Measurements from ENCODE around the gene GPR4.
A peak's percentile ranks its signal among the peaks of the same experiment; 100 is the strongest.
"Not testable (repeated sequence)": the region's sequence is repeated elsewhere in the genome, so short reads cannot be mapped to it uniquely, and the experiment has no call there.

The GPR4 gene

DNA sequence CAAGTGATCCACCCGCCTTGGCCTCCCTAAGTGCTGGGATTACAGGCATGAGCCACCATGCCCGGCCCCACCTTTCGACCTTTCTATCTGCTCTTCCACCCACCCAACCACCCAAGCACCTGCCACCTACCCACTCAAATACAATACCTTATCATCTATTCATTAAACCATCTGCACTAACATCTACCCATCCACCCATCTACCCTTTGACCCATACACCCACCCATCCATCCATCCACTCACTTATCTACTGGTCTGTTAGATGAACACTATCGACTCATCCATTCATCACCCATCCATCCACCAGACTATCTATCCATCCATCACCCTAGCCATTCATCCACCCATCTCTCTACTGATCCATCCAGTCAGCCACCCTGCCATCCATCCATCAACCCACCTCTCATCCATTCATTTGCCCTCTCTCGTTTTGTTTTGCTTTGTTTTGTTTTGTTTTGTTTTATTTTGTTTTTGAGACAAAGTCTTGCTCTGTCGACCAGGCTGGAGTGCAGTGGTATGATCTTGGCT is 20.0 kb upstream of the GPR4 start:
- DNase-seq (ENCODE audit: low read depth), result no peak

DNA sequence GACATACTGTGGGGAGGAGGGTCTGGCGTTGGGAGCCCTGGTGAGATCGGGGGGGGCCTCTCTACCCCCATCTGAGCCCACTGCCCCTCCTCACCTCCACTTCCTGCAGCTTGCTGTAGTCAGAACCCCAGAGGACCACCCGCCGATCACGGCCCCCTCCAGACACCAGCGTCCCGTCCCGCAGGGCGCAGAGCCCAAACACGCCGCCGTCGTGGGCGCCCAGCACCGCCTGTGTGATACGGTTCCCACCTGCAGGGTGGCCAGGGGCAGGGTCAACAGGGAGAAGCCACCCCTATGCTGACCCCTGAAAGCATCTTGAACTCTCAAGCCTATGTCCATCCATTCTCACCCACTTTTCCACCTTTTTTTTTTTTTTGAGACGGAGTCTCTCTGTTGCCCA is 19.4 kb upstream of the GPR4 start:
- no peak for DNase-seq (ENCODE audit: low read depth)

DNA sequence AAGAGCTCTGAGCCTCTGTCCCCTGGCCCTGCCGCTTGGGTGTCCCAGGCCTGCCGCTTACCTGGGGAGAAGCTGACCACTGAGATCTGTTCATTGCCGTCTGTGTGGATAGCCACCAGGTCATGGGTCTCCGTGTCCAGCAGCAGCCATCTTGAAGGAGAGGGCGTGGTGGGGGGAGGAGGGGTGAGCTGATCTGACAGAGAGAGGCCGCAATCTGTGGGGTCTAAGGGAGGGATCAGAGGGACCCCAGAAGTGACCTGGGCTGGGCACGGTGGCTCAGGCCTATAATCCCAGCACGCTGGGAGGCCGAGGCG is 14.6 kb upstream of the GPR4 start:
- DNase-seq (ENCODE audit: low read depth), result no peak

DNA sequence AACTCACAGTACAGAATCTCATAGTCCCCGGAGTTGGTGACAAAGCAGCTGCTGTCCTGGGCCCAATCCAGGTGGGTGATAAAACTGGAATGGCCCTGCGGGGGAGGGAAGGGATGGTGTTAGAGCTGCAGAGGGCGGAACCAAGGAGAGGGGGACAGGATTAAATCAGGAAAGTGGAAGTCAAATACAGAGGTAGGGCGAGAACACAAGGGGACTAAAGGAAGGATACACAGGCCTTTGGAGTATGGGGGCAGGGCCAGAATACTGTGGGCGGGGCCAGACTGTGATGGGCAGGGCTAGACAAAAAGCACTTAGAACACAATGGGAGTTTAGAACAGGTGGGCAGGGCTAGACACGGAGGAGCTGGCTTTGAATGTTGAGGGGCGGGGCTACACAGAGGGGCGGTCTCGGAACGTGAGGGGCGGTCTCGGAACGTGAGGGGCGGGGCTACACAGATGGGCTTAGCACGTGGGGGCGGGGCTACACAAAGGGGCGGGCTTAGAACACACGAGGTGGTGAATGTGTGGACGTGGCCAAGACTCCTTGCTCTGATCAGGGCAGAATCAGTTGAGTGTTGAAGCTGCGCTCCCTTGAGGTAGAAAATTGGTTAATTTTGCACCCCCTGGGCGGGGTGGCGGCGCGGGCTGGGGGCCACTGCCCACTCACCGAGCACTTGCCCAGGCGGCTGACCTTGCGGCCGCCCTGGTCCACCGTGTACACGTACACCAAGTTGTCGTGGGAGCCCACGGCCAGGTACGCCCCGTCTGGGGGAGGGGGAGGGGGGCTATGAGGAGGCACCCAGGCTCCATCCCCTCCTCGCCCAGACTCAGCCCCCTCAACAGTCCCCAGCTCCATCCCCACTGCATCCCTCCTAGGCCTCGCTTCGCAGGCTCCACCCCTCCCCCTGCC is 14.0 kb upstream of the GPR4 start:
- peak; percentile 40 for DNase-seq (ENCODE audit: low read depth)

DNA sequence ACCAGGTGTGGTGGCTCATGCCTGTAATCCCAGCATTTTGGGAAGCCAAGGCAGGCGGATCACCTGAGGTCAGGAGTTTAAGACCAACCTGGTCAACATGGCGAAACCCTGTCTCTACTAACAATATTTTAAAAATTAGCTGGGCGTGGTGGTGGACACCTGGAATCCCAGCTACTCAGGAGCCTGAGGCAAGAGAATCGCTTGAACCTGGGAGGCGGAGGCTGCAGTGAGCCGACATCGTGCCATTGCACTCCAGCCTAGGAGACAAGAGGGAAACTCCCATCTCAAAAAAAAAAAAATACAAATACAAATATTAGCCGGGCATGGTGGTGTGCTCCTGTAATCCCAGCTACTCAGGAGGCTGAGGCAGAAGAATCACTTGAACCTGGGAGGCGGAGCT is 13.0 kb upstream of the GPR4 start:
- not testable (repeated sequence) for DNase-seq (ENCODE audit: low read depth)

DNA sequence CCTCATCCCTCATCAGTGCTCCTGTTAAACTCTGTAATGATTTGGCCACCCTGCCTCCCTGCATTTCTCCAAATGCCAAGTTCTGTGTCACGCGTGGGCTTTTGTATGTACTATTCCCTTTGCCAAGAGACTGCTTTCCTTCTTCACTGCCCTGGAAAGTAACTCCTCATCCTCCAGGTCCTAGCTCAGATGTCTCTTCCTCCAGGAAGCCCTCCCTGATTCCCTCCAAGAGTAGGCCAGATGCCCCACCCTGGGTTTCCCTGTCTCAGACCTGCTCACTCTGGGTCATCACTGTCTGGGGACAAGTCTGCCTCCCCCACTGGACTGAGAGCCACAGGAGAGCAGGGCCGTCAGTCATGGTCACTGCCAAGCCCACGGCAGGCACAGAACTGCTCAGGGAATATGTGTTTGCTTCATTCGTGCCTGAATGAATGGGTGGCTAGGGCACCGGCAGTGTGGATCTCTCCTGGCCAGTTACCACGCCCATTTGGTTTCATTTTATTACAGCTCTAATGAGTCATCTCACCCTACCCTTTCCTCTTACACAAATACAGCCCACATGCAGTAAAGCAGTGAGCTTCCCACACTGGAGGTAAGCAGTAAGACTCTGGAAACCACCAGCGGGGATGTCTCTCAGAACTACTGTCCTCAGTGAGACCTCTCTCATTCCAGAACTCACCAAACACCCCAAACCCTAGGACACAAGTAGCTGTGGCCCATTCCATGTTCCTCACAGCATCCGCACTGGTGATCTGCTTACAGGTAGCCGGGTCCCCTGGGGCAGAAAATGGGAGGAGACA is 12.1 kb upstream of the GPR4 start:
- no peak for DNase-seq (ENCODE audit: low read depth)

DNA sequence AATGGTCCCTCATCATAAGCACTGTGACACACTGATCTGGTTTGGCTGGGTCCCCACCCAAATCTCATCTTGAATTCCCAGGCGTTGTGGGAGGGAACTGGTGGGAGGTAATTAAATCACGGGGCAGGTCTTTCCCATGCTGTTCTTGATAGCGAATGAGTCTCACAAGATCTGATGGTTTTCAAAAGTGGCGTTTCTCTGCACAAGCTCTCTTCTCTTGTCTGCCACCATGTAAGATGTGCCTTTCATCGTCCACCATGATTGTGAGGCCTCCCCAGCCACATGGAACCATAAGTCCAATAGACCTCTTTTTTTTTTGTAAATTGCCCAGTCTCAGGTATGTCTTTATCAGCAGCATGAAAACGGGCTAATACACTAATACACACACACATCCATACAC is 6.9 kb upstream of the GPR4 start:
- DNase-seq (ENCODE audit: low read depth), result no peak

DNA sequence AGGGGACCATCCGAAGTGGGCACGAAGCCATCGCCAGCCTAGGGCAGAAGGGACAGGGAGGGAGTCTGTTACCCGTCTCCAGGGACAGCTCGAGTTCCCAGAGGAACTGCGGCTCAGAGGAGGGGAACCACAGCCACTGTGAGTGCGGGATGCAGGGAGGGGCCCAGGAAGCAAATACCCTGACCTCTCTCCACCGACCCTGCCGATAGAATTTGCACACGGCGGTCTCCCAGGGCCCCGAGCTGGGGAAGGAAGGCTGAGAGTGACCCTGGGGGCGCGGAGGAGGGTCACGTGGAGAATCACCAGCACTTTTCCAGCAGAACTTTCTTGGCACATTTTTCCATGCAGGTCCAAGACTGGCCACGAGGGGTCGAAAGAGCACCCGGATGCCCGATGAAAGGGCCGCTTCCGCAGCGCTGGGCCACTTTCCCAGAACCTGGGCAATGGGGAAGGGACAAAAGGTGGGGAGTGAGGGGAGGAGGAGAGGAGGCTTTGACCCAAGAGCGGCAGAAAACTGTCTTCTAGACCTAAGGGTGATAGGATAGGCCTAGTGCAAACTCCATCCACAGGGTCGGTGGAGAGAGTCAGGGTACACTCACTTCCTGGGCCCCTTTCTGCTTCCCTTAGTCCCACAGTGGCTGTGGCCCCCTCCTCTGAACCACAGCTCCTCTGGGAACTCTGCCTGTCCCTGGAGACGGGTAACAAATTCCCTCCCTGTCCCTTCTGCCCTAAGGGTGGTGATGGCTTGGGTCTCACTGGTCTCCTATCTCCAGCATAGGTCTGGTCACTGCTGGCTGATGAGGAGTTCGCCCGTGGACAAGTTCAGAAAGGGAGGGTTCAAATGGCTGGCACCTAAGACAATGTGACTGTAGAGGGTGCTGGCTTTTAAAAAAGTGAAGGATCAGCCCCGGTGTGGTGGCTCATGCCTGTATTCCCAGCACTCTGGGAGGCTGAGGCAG is 5.3 kb upstream of the GPR4 start:
- peak; percentile 23 for DNase-seq (ENCODE audit: low read depth)

DNA sequence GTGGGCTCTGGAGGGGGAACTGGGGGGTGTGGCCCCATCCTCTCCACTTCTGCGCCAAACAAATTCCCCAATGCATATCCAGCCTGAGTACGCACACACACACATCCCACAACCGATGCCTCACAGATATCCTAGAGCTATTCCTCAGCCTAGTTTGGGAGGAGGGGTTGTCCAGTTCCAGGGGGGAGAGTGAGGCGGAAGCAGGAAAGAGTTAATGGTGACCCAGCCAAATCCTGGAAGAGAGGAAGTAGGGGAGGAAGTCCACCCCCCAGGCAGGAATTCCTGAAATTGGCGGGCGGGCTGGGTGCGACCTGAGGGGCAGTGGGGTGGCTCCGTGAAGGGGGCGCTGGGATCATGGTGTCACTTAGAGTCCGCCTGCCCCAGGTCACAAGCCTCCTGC is 897 bp downstream of the GPR4 start:
- DNase-seq (ENCODE audit: low read depth), result no peak

DNA sequence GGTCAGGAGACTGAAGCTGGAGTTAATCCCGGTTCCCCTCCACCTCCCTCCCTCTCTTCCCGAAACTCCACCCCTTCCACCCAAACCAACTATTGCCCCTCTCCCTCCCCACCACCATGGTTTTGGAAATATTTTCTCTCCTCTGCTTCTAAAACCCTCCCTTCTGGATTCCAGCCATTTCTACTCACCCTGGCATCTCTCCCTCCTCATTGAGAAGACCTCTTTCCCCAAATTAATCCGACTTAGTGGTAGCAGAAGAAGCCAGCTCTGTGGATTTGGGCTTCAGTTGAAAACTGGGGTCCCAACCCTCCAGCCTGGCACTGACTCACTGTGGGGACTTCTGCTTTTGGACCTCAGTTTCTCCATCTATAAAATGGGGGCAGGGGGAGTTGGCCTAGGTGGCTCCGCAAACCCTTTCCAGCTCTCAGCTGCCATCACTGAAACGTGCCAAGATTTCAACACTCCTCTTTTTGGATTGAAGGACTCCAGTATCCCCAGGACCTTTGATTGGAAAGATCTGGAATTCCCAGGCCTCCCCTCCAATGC is 1.6 kb downstream of the GPR4 start:
- DNase-seq (ENCODE audit: low read depth), result no peak

DNA sequence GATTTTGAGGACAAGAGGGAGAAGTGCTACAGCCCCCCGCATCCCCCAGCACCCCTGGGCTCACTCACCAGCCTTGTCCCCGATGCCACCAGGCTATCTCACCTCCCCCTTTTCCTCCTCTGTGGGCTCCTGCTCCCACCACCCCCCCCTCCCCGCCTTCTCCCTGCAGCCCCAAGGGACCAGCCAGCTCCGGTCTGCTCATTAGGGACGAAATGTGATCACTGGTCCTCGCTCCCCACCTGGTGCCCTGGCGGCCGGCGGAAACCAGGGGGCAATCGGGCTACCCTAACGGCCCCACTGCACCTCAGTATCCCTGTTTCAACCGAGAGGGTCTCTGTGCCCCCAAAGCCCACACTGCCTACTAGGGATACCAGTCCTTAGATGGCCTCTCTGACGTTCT is 2.7 kb downstream of the GPR4 start:
- no peak for DNase-seq (ENCODE audit: low read depth)

DNA sequence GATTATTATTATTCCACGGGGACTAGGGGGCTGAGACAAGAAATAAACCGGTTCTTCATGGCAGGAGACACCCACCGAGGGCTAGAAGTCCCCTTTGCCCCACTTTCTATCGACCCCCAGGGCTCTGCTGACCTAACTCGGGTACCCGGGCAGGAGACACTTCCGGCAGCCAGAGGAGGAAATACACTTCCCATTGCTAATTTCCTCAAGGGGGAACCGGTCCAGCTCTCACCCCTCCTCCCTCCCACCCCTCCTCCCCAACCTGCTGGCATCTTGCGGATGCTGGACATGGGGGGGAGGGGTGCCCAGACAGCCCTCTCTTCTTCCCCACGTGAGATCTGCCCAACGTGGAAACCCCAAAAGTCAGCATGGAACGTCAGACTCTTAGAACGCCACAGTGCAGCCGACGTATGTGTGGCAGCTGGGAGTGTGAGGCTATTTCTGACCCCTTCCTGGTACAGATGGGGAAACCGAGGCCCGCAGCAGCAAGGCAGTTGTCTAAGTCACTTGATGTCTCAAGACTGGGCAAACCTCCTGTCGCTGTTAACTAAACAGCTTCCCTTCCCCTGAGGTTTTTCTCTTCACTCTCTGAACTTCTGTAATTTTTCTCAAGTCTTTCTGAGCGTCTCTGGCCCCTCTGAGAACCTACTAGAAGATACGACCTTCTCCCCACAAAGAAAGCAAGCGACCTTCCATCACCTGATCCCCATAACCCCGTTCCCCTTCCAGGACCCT is 3.6 kb downstream of the GPR4 start:
- no peak for DNase-seq (ENCODE audit: low read depth)

DNA sequence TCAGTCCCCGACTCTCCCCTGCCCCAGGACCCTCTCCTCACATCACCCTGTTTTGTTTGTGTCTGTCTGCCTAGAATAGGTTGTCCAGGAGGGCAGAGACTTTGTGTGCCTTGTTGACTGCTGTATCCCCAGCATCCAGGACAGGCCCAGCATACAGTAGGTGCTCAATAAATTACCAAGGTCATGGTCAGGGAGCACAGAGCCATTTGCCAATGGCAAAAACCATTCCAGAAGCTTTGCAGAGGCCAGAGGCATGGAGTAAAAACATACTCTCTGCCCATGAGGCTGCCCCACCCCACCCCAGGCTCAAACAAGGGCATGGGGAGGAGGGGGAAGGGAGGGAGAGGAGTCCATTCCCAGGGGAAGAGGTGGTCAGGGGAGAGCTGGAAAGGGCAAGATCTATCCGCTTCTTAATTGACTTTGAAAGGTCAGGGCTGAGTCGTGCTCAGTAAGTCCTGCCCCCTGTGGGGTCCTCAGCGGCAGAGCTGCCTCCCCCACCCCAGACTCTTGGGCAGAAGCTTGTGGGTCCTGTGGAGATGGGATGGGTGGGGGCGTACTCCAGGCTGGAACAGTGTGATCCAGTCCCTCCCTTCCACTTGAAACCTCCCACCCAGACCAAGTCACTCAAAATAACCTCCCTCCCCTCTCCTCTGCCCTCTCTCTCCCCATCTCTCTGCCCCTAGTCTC is 4.4 kb downstream of the GPR4 start:
- no peak for DNase-seq (ENCODE audit: low read depth)

DNA sequence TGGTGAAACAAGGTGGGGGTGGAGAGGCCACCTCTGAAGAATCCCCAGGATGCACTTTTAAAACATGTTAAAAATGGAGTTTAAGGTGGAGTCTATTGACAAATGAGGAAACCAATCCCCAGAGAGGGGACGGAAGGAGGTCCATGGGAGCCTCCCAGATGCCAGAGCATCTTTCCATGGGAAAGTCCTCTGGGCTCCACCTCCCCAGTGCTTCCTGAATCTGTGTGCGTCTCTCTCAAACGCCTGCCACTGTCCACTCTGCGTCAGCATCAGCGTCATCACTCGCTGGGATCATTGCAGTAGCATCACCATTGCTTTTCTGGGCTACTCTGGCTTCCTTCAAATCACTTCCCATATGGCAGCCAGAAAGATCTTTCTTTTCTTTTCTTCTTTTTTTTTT is 6.2 kb downstream of the GPR4 start:
- no peak for DNase-seq (ENCODE audit: low read depth)

DNA sequence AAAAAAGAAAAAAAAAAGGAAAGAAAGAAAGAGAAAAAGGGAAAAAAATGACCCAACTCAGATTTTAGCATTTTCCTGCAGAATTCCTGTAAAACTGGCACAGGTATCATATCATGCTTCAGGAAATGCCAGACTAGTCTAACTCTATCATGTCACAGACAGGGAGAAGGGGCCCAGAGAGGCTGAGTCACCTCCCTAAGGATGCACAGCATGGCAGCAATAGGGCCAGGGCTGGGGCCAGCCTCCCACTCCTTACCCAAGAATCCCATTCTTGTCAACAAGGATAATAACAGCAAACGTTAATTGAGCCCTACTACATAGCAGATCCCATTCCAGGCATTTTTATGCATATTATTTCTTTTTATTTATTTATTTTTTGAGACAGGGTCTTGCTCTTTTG is 8.5 kb downstream of the GPR4 start:
- DNase-seq (ENCODE audit: low read depth), result no peak

DNA sequence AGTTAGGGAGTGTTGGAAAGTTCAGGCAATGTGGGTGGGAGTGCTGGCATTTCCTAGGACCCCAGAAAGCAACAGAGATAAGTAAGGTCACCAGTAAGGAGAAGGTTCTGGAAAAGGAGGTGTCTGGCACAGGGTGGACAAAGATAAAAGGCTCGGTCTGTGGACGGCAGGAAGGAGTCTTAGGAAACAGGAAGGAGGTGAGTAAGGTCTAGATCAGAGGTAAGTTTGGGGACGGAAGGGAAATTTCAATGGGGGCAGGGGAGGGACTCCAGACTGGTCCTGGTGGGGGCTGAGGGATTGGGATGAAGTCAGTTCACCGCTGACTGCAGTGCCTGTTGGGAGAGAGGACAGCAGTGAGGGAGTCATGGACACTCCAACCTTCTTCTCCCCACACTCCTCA is 9.6 kb downstream of the GPR4 start:
- DNase-seq (ENCODE audit: low read depth), result no peak

DNA sequence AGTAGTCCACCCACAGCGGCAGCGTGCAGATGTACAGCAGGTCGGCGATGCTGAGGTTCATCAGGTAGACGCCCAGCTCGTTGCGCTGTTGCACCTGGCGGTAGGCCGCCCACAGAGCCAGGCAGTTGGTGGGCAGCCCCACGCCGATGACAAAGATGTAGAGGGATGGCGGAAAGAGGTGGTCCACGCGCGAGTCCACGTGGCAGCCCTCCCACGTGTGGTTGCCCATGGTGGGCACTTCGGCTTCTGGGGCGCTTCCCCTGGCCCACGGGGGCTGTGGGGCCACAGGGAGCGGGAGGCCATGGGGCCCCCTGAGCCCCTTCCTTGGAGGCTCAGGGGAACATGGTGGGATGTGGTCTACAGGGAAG is 10.4 kb downstream of the GPR4 start:
- no peak for DNase-seq (ENCODE audit: low read depth)

DNA sequence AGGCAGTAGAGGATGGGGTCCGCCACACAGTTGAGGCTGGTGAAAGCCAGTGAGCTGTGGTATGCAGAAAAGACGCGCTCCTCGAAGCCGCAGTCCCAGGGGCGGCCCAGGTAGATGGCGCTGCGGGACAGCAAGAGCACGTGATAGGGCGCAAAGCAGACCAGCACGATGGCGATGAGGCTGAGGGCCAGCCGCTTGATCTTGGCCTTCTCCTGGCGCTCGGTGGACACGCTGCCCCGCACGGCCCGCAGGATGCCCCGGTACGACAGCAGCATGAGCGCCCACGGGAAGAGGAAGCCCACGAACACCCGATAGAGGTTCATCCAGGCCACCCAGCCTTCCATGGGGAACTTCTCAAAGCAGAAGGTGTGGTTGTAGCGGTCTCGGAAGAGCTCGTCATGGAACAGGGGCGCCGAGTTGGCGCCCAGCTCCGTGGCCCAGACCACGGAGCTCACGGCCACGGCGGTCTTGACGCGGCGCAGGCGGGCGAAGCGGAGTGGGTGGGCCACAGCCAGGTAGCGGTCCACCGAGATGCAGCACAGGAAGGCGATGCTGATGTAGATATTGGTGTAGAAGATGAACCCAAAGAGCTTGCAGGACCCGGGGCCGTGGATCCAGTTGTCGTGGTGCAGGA is 10.9 kb downstream of the GPR4 start:
- DNase-seq (ENCODE audit: low read depth), result no peak

DNA sequence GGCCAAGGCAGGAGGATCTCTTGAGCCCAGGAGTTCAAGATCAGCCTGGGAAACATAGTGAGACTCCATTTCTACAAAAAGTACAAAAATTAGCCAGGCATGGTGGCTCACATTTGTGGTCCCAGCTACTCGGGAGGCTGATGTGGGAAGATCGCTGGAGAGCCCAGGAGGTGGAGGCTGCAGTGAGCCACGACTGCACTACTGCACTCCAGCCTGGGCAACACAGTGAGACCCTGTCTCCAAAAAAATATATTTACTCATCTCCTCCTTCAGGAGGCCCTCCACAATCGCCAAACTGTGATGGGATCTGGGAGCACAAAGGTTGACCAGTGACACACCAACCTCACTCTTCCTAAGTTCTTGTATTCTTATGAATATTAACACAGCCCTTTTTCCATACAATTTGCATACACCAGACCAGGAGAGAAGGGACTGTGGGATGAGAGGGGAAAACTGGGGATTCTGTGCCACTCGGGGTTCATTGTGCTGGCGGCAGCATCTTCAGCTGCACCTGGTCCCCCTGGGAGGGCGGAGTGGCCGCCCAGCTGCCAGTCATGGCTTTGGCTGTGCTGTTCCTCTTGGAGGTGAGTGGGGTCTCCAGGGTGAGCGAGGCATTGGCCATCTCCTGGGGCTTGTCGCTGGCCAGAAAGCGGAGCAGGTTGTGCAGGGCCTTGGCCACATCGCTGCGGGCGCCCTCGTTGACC is 11.6 kb downstream of the GPR4 start:
- no peak for DNase-seq (ENCODE audit: low read depth)

DNA sequence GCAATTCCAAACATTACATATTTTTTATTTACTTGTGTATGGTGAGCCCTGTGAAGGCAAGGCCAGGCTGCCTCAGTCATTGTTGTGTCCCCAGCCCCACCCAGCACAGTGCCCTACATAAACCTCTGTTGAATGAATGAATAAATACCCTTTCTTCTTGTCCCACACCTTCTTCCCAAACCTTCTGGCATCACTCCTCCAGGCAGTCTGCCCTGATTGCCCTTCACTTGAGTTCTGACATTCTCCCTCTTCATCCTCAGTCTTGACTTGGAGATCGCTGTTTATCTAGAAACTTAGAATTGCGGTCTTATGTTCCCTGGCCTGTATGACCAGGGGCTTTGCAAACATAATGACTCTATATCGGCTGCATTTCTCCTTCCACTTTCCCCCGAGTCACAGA is 12.2 kb downstream of the GPR4 start:
- DNase-seq (ENCODE audit: low read depth), result no peak
